Gastrocnemius medialis (tissue), 4 donors: ENCODE data around the gene MYO3B.

ENCODE experiments used
- CTCF ChIP-seq, 5 experiments: fragments of 450-650 bp in 3 of 5; fragments of 200-600 bp in 2 of 5; sonication (generic) in 2 of 5; IDR thresholded peaks in 4 of 5; conservative IDR thresholded peaks in 1 of 5; 1 replicate in 4 of 5; 2 replicates in 1 of 5; pipeline ENCODE4 v1.5.1; 2016 to 2019; ENCODE audit warnings: antibody characterized with exemption in 5 of 5, mild to moderate bottlenecking in 3 of 5, moderate library complexity in 3 of 5
- POLR2A ChIP-seq, 2 donors: fragments of 450-650 bp; IDR thresholded peaks; one replicate each; pipeline ENCODE4 v1.6.1; 2017; ENCODE audit warnings: antibody characterized with exemption in 2 of 2, mild to moderate bottlenecking in 2 of 2, moderate library complexity in 2 of 2

- no peak for TF ChIP-seq POLR2A (IDR thresholded peaks at IDR 0.05)
- TF ChIP-seq CTCF (IDR thresholded peaks at IDR 0.05 in 4 of 5, conservative IDR thresholded peaks at IDR 0.05 in 1 of 5), result no peak
Observed at GRCh38 chr2:170300993-170301392, 123.0 kb downstream of the MYO3B start.
